H9 (cell line): ENCODE results near the gene OSTF1. TPM values are rescaled to one million over a fixed set of nuclear protein-coding genes. Genes with fewer than 3 reads are reported as not detected.

Experiments used
- DNase-seq: peaks from one replicate; pipeline ENCODE4 v3.0.0-alpha.2; 2017
- H2AFZ ChIP-seq: one replicate; pipeline ENCODE4 v1.6.1; 2013; ENCODE audit warnings: mild to moderate bottlenecking, low read length, control low read depth, moderate library complexity
- H2AK5ac ChIP-seq: 2 replicates; pipeline ENCODE4 v1.6.1; 2013; ENCODE audit warnings: low read length, control low read depth, mixed read lengths; ENCODE audit not compliant: insufficient read length
- H2BK120ac ChIP-seq: one replicate; pipeline ENCODE4 v1.6.1; 2013; ENCODE audit warnings: low read depth, mild to moderate bottlenecking, low read length, control low read depth, inconsistent platforms; ENCODE audit not compliant: poor library complexity, severe bottlenecking
- H2BK12ac ChIP-seq: 2 replicates; pipeline ENCODE4 v1.6.1; 2013; ENCODE audit warnings: low read length, control low read depth, mixed read lengths, low read depth; ENCODE audit not compliant: insufficient read length
- H2BK15ac ChIP-seq: 2 replicates; pipeline ENCODE4 v1.6.1; 2013; ENCODE audit warnings: low read depth, low read length, control low read depth
- H2BK20ac ChIP-seq: one replicate; pipeline ENCODE4 v1.6.1; 2013; ENCODE audit warnings: low read depth, mild to moderate bottlenecking, low read length, control low read depth, inconsistent platforms; ENCODE audit not compliant: poor library complexity, severe bottlenecking
- H2BK5ac ChIP-seq: 2 replicates; pipeline ENCODE4 v1.6.1; 2013; ENCODE audit warnings: low read length, control low read depth, mixed read lengths; ENCODE audit not compliant: insufficient read length
- H3K14ac ChIP-seq: 2 replicates; pipeline ENCODE4 v1.6.1; 2013; ENCODE audit warnings: low read length, control low read depth; ENCODE audit not compliant: insufficient read depth
- H3K18ac ChIP-seq: 2 replicates; pipeline ENCODE4 v1.6.1; 2013; ENCODE audit warnings: low read depth, mild to moderate bottlenecking, mixed read lengths, low read length, control low read depth; ENCODE audit not compliant: insufficient read length
- H3K23ac ChIP-seq: 2 replicates; pipeline ENCODE4 v1.6.1; 2013; ENCODE audit warnings: low read length, control low read depth, mixed read lengths, low read depth; ENCODE audit not compliant: insufficient read length
- H3K23me2 ChIP-seq: 2 replicates; pipeline ENCODE4 v1.6.1; 2013; ENCODE audit warnings: low read depth, mild to moderate bottlenecking, mixed read lengths, low read length, control low read depth; ENCODE audit not compliant: insufficient read length, poor library complexity, severe bottlenecking
- H3K27ac ChIP-seq: 2 replicates; pipeline ENCODE4 v1.5.1; 2013; ENCODE audit warnings: low read length, control low read depth, mixed read lengths, low read depth; ENCODE audit not compliant: insufficient read length
- H3K27me3 ChIP-seq: 2 replicates; pipeline ENCODE4 v1.6.1; 2013; ENCODE audit warnings: low read length, control low read depth, inconsistent platforms; ENCODE audit not compliant: insufficient read depth
- H3K4ac ChIP-seq: 2 replicates; pipeline ENCODE4 v1.6.1; 2013; ENCODE audit warnings: low read depth, mild to moderate bottlenecking, control low read depth, inconsistent platforms, low read length, moderate library complexity
- H3K4me1 ChIP-seq: 2 replicates; pipeline ENCODE4 v1.6.1; 2013; ENCODE audit warnings: low read length, control low read depth, inconsistent platforms; ENCODE audit not compliant: insufficient read depth
- H3K4me2 ChIP-seq: 2 replicates; pipeline ENCODE4 v1.6.1; 2013; ENCODE audit warnings: low read length, control low read depth, mixed read lengths; ENCODE audit not compliant: insufficient read length, insufficient read depth
- H3K56ac ChIP-seq: 2 replicates; pipeline ENCODE4 v1.6.1; 2013; ENCODE audit warnings: low read depth, mild to moderate bottlenecking, mixed read lengths, low read length, control low read depth; ENCODE audit not compliant: insufficient read length
- H3K79me1 ChIP-seq: 2 replicates; pipeline ENCODE4 v1.6.1; 2013; ENCODE audit warnings: low read depth, mild to moderate bottlenecking, moderate library complexity, low read length, control low read depth, inconsistent platforms; ENCODE audit not compliant: insufficient read depth, poor library complexity, severe bottlenecking
- H3K79me2 ChIP-seq: 2 replicates; pipeline ENCODE4 v1.6.1; 2013; ENCODE audit warnings: low read length, control low read depth, inconsistent platforms; ENCODE audit not compliant: insufficient read depth
- H3K9ac ChIP-seq: 2 replicates; pipeline ENCODE4 v1.6.1; 2013; ENCODE audit warnings: low read length, control low read depth, mixed read lengths; ENCODE audit not compliant: insufficient read length; ENCODE audit errors: extremely low read depth
- H3K9me3 ChIP-seq: one replicate; pipeline ENCODE4 v1.6.1; 2013; ENCODE audit warnings: low read depth, low read length, inconsistent platforms; ENCODE audit not compliant: control insufficient read depth
- H3T11ph ChIP-seq: one replicate; pipeline ENCODE4 v1.6.1; 2013; ENCODE audit warnings: mild to moderate bottlenecking, low read length, control low read depth, inconsistent platforms
- H4K20me1 ChIP-seq: one replicate; pipeline ENCODE4 v1.6.1; 2013; ENCODE audit not compliant: control insufficient read depth, insufficient read length, insufficient read depth
- H4K5ac ChIP-seq: 2 replicates; pipeline ENCODE4 v1.6.1; 2013; ENCODE audit warnings: low read depth, mild to moderate bottlenecking, mixed read lengths, low read length, control low read depth; ENCODE audit not compliant: insufficient read length
- H4K8ac ChIP-seq: replicated peaks from 2 replicates; pipeline ENCODE4 v1.6.1; 2013; ENCODE audit warnings: low read length, control low read depth, mixed read lengths, low read depth; ENCODE audit not compliant: insufficient read length
- H4K91ac ChIP-seq: 2 replicates; pipeline ENCODE4 v1.6.1; 2013; ENCODE audit warnings: low read depth, mild to moderate bottlenecking, moderate library complexity, mixed read lengths, low read length, control low read depth; ENCODE audit not compliant: insufficient read length
- H3K27ac Mint-ChIP-seq, 3 experiments: 2 replicates in 2 of 3; 3 replicates in 1 of 3; pipeline ENCODE4 v1.8.0; 2020 to 2021; ENCODE audit warnings: mixed read lengths in 3 of 3, mild to moderate bottlenecking in 1 of 3, moderate library complexity in 1 of 3
- H3K27me3 Mint-ChIP-seq: 2 replicates; pipeline ENCODE4 v1.8.0; 2021; ENCODE audit warnings: low read depth, mild to moderate bottlenecking, moderate library complexity, mixed read lengths
- H3K36me3 Mint-ChIP-seq, 3 experiments: 2 replicates in 2 of 3; 3 replicates in 1 of 3; pipeline ENCODE4 v1.8.0; 2020 to 2021; ENCODE audit warnings: low read depth in 3 of 3, mixed read lengths in 3 of 3; ENCODE audit not compliant: insufficient read depth in 1 of 3
- H3K4me1 Mint-ChIP-seq, 2 experiments: 2 replicates each; pipeline ENCODE4 v1.8.0; 2020; ENCODE audit warnings: mixed read lengths in 2 of 2
- H3K4me3 Mint-ChIP-seq, 2 experiments: 2 replicates in 1 of 2; 3 replicates in 1 of 2; pipeline ENCODE4 v1.8.0; 2020 to 2021; ENCODE audit warnings: mild to moderate bottlenecking in 2 of 2, mixed read lengths in 2 of 2, moderate library complexity in 1 of 2
- H3K9me3 Mint-ChIP-seq, 2 experiments: 2 replicates in 1 of 2; 3 replicates in 1 of 2; pipeline ENCODE4 v1.8.0; 2020; ENCODE audit warnings: mild to moderate bottlenecking in 2 of 2, mixed read lengths in 2 of 2, moderate library complexity in 1 of 2
- WGBS: extraction: QIAGEN DNeasy Blood & Tissue Kit; methylation state at CpG from one replicate; pipeline ENCODE4 v1.1.7; 2013; ENCODE audit warnings: missing lambda C conversion rate, low lambda C conversion rate, mixed read lengths; ENCODE audit not compliant: insufficient read length; ENCODE audit errors: extremely low coverage; 5-methylcytosine and 5-hydroxymethylcytosine counted together
- total RNA-seq: library from RNA; stranded (reverse); gene quantifications from 2 replicates; pipeline ENCODE4 v1.2.1, GENCODE V29; 2021
- TF ChIP-seq, protein P1 (sequence below): fragments of 200-600 bp; sonication (generic); conservative IDR thresholded peaks from 3 replicates; pipeline ENCODE4 v1.8.0; 2021; ENCODE audit warnings: antibody characterized with exemption, mild to moderate bottlenecking

Gene OSTF1
- total RNA-seq, 1 experiment from 2014 or later, result 16.1 TPM

DNA sequence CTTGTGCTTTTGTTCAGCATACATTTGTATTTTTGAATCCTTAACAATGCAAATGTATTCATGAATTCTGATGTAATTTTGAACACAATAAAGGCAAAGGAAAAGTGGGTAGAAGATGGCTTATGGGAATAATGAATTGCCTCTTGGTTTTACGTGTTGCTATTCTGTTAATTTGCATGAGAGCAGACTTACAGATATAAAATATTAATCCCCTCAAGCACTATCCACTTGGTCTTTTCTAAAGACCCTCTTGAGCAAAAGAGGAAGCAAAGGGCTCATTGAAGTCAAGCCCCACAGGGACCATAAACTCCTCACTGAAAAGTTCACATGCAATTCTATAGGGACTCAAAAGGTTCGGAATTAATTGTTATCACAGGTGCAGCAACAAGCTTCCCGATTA is 51.9 kb downstream of the OSTF1 start:
- Histone ChIP-seq H4K20me1 (no peaks in the 10 kb centered on the region), H2BK15ac (no peak overlapping the region), H3K79me1 (no peaks in the 10 kb centered on the region), H3K79me2 (no peaks in the 10 kb centered on the region), H3K4me1 (no peaks in the 10 kb centered on the region), H3K23ac (no peak overlapping the region), H2BK5ac (no peak overlapping the region), H2AK5ac (no peak overlapping the region), H4K5ac (no peak overlapping the region), H3K9me3 (no peaks in the 10 kb centered on the region), H2BK20ac (no peak overlapping the region), H3K56ac (no peak overlapping the region), H3K27ac (no peak overlapping the region), H3K4ac (no peak overlapping the region), H2BK120ac (no peak overlapping the region), H3K4me2 (no peak overlapping the region), H3K23me2 (no peaks in the 10 kb centered on the region), H2AFZ (no peak overlapping the region), H3K9ac (no peak overlapping the region), H3K18ac (no peak overlapping the region), H4K8ac (no peak overlapping the region), H3K14ac (no peak overlapping the region), H3K27me3 (no peaks in the 10 kb centered on the region), H3T11ph (no peak overlapping the region), H4K91ac (no peak overlapping the region), H2BK12ac (no peak overlapping the region)
- no peak for DNase-seq
- peaks cover 12% of the 10 kb centered on the region in 2 experiments; a peak in 4 of 5 replicates for H3K9me3 Mint-ChIP-seq
- H3K4me1 Mint-ChIP-seq, result no peaks in the 10 kb centered on the region
- H3K27ac Mint-ChIP-seq, result no peak overlapping the region
- H3K36me3 Mint-ChIP-seq, result peaks cover 11 to 24% (median 20%) of the 10 kb centered on the region in 3 experiments
- WGBS, result no CpG with 5 or more reads among the region's 3 CpGs
- no peaks in the 10 kb centered on the region for H3K27me3 Mint-ChIP-seq
- no peak overlapping the region for H3K4me3 Mint-ChIP-seq
- TF ChIP-seq, protein P1, sequence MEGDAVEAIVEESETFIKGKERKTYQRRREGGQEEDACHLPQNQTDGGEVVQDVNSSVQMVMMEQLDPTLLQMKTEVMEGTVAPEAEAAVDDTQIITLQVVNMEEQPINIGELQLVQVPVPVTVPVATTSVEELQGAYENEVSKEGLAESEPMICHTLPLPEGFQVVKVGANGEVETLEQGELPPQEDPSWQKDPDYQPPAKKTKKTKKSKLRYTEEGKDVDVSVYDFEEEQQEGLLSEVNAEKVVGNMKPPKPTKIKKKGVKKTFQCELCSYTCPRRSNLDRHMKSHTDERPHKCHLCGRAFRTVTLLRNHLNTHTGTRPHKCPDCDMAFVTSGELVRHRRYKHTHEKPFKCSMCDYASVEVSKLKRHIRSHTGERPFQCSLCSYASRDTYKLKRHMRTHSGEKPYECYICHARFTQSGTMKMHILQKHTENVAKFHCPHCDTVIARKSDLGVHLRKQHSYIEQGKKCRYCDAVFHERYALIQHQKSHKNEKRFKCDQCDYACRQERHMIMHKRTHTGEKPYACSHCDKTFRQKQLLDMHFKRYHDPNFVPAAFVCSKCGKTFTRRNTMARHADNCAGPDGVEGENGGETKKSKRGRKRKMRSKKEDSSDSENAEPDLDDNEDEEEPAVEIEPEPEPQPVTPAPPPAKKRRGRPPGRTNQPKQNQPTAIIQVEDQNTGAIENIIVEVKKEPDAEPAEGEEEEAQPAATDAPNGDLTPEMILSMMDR, result no peak
